ENCODE measurements around the gene SCG3.

SCG3 gene

GRCh38 chr15:51760805-51761204 lies 79.5 kb downstream of the SCG3 start:
- DNase-seq = no peak

- no peak for DNase-seq
Measured at GRCh38 chr15:51765751-51766150, 84.4 kb downstream of the SCG3 start.

- no peak for DNase-seq
Measured at GRCh38 chr15:51766341-51766740, 85.0 kb downstream of the SCG3 start.

- no peak for DNase-seq
Measured at GRCh38 chr15:51768018-51768417, 86.7 kb downstream of the SCG3 start.

All from NCI-H524 treated with DMSO at 0.1 percent for 48 hours (cell line).